Stimulated activated CD4-positive, alpha-beta T cell treated with anti-CD3 and anti-CD28 coated beads, Interleukin-4, amount 100 ng/mL, for 4 hours (primary cell): Measurements from ENCODE around the gene SPRR4.
"Not testable (repeated sequence)": the region's sequence is repeated elsewhere in the genome, so short reads cannot be mapped to it uniquely, and the experiment has no call there.

Experiments
- DNase-seq, 2 experiments: peaks; one replicate each; pipeline ENCODE4 v3.0.0-alpha.2; 2020

The SPRR4 gene

GRCh38 chr1:152967201-152967600, 3.2 kb upstream of the SPRR4 start:
- no peak for DNase-seq

- DNase-seq = no peak
Observed at GRCh38 chr1:152968248-152968647, 2.2 kb upstream of the SPRR4 start.

GRCh38 chr1:152969036-152969435, 1.4 kb upstream of the SPRR4 start:
- DNase-seq = no peak

- no peak for DNase-seq
Observed at GRCh38 chr1:152972196-152972886, 1.9 kb downstream of the SPRR4 start.

GRCh38 chr1:152976688-152977087, 6.2 kb downstream of the SPRR4 start:
- DNase-seq = no peak

- no peak for DNase-seq
Observed at GRCh38 chr1:152977614-152978013, 7.2 kb downstream of the SPRR4 start.

GRCh38 chr1:152980676-152981075, 10.2 kb downstream of the SPRR4 start:
- no peak for DNase-seq

GRCh38 chr1:152981146-152981871, 10.9 kb downstream of the SPRR4 start:
- DNase-seq = no peak

GRCh38 chr1:152982076-152982475, 11.6 kb downstream of the SPRR4 start:
- DNase-seq = no peak

- no peak for DNase-seq
Observed at GRCh38 chr1:152983234-152983633, 12.8 kb downstream of the SPRR4 start.

GRCh38 chr1:152983743-152984142, 13.3 kb downstream of the SPRR4 start, which contains the start of gene SPRR1A:
Gene SPRR1A (plus strand): TSS chr1:152984081. CDS start chr1:152985231, 1,150 bp downstream.
- no peak for DNase-seq

- DNase-seq = no peak
Observed at GRCh38 chr1:152986578-152986977, 16.1 kb downstream of the SPRR4 start.

GRCh38 chr1:152993186-152993585, 22.7 kb downstream of the SPRR4 start:
- no peak for DNase-seq

- DNase-seq = no peak
Observed at GRCh38 chr1:152995842-152996241, 25.4 kb downstream of the SPRR4 start.

- no peak for DNase-seq
Observed at GRCh38 chr1:152996633-152997400, 26.4 kb downstream of the SPRR4 start.

- no peak for DNase-seq
Observed at GRCh38 chr1:152997901-152998300, 27.5 kb downstream of the SPRR4 start.

GRCh38 chr1:152998476-152998875, 28.0 kb downstream of the SPRR4 start:
- DNase-seq = no peak

- no peak for DNase-seq
Observed at GRCh38 chr1:152999818-153000217, 29.4 kb downstream of the SPRR4 start.

GRCh38 chr1:153000294-153000693, 29.8 kb downstream of the SPRR4 start:
- DNase-seq = no peak

GRCh38 chr1:153001382-153001781, 30.9 kb downstream of the SPRR4 start, which contains the start of gene SPRR3:
Gene SPRR3 (plus strand): TSS chr1:153001749. CDS start chr1:153003021, 1,272 bp downstream.
- DNase-seq = no peak

- DNase-seq = not testable (repeated sequence)
Observed at GRCh38 chr1:153011235-153011758, 40.8 kb downstream of the SPRR4 start.

GRCh38 chr1:153021829-153022228, 51.4 kb downstream of the SPRR4 start:
- not testable (repeated sequence) for DNase-seq
